ENCODE data around the gene IL17RD. TPM values are rescaled to one million over a fixed set of nuclear protein-coding genes. Genes with fewer than 3 reads are reported as not detected.

Gene IL17RD
- total RNA-seq, 1 donor from 2014 or later: 0.51 TPM

DNA sequence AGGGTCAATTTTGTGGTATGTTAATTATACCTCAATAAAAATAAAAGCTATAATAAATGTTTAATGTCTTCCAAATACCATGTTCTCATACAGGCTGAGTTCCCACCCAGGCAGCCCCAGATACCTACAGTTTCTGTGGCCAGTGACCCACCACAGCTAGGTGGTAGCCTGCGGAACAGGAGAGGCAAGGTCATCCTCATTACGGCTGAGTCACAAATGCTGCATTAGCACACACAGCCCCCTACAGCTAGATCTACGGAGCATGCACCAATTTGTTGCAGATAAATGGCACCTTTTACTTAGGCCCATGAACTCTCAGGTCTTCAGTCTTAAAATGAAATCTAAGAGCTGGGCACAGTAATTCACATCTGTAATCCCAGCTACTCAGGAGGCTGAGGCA lies 99.6 kb downstream of the IL17RD start:
- no peak for DNase-seq

DNA sequence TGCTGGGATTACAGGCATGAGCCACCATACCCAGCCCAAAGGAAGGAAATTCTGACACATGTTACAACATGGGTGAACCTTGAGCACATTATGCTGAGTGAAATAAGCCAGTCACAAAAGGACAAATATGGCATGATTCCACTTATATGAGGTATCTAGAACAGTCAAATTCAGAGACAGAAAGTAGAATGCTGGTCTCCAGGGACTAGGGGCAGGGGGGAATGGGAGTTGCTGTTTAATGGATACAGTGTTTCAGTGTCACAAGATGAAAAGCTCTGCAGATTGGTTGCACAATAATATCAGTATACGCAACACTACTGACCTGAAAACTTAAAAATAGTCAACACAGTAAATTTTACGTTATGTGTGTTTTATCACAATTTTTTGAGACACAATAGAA lies 100.6 kb downstream of the IL17RD start:
- no peak for DNase-seq

DNA sequence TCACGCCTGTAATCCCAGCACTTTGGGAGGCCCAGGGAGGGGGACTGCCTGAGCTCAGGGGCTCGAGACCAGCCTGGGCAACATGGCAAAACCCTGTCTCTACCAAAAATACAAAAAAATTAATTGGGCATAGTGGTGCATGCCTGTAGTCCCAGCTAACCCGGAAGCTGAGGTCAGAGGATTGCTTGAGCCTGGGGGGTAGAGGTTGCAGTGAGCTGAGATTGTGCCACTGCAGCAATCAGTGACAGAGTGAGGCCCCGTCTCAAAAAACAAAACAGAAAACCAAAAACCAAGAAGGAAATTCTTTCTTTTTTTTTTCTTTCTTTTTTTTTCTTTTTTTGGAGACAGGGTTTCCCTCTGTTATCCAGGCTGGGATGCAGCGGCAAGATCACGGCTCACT lies 101.2 kb downstream of the IL17RD start:
- DNase-seq: no peak

DNA sequence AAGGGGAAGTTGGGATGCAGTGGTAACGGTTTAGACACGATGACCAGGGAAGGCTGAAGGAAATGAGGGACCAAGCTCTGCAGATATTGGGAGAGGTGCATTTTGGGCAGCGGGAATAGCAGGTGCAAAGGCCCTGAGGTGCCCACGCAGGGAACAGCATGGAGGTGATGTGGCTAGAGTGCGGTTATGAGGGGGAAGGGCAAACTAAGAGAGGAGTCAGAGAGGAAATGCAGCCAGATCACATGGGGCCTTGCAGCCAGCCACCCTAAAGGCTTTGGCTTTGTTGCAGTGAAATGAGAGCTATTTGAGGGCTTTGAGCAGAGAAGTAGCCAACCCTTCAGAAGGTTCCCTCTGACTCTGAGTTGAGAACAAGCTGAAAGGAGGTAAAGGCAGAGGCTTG lies 102.1 kb downstream of the IL17RD start:
- no peak for DNase-seq

DNA sequence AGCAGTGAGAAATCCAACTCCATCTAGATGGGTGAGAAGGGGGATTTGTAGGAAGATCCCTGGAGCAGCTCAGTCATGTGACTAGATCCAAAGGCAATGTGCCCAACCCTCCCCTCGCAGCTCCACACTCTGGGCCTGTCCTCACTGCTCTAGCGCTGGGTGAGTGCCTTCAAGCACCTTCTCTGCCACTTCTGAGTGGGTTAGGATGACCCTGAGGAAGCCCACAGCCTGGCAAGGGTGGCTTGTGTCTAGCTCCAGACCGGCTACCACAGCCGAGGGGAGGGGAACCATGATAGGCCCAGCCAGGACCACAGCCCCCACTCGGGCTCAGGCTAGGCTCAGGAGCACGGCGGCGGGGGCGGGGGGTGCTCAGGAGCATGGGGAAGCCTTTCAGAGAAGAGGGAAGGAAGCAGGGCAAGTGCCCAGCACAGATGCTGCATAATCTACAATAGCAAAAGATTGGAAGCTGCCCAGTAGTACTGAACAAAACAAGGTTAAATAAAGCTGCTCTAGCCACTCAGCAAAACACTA lies 103.0 kb downstream of the IL17RD start:
- DNase-seq: peak; percentile 43

DNA sequence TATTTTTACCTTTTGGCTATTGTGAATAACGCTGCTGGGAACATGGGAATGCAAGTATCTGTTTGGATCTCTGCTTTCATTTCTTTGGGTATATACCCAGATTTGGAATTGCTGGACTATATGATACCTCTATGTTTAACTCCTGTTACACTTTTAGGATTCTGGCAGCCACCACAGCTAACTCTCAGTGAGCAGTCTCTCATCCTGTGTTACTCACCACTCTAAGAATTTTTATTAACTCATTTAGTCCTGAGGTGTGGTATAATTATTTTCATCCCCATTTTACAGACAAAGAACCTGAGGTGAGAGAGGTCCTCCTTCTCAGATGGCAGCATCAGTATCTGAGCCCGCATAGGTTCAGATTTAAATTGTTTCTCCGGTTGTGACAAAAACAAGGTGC lies 103.6 kb downstream of the IL17RD start:
- no peak for DNase-seq

DNA sequence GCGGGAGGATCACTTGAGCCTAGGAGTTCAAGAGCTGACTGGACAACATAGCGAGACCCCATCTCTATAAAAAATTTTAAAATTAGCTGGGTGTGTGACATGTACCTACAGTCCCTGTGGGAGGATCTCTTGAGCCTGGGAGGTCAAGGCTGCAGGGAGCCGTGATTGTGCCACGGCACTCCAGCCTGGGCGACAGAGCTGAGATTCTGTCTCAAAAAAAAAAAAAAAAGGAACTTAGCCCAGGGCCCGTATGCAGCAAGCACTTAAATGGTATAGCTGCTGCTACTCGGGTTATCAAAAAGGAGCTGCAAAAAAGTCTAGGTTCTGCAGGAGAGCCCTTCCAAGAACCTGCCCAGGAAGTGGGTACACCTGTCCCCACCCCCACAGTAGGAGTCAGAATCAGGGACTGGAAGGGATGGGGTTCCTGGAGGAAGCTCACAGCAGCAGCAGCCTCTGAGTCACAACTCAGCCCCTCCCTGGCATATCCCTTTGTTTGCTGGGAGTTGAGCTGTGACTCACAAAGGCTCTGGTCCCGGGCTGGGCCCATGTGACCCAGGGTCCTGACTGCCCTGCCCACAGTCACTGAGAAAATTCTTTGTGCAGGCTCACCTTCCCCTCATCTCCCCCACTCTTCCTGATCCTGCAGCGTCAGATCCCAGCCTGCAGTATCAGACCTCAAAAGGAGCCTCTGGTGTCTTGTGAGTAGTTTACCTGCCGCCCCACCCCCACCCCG lies 104.9 kb downstream of the IL17RD start, which contains the start of gene SPATA12:
TSS of gene SPATA12 (plus strand) at position 576 of the 733 bp plus-strand sequence. CDS start 13,031 bp downstream, outside the sequence.
- DNase-seq: peak; percentile 95

DNA sequence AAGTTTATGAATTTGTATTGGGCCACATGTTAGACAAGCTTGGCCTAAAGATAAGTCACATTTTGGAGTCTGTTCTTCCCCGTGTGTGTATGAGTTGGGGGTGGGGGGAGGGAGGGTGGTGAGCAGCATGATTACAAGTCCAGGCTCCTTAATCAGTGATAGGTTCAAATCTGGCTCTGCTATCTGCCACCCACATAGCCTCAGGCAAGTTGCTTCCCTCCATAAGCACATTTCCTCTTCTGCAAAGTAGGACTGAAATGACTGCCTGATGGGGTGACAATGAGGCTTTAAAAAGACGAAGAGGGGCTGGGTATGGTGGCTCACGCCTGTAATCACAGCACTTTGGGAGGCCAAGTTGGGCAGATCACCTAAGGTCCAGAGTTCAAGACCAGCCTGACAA lies 105.7 kb downstream of the IL17RD start:
- no peak for DNase-seq

DNA sequence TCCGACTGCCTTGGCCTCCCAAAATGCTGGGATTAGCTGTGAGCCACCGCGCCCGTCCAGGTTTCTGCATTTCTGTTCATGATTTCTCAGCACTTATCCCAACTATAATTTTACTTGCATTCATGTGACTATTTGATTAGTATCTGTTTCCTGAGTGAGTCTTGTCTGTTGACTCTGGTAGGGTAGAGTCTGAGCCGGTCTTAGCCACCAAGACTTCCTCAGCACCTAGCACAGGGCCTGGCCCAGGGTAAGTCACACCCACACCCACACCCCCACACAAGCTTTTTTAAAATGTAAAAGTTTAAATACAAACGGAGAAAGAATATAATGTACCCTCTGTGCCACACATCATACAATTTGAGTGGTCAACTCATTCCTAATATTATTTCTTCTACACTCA lies 107.8 kb downstream of the IL17RD start:
- DNase-seq: no peak

DNA sequence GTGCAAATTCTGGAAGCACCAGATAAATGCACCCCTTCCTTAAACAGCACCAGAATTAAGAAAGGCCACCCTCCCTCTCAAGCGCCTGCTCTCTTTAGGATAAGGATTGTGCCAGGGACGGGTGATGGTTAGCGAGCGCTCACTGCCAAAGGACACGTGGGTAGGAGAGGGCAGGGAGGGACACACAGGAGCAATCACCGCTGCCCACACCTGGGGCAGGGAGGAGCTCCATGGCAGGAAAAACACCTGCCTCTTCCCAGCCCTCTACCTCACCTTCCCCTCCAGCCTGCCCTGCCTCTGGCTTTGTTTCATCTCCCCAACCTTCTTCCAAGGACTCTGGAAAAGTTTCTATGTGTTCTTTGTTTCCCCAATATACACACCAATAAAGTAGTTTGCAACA lies 112.0 kb downstream of the IL17RD start:
- DNase-seq: no peak

DNA sequence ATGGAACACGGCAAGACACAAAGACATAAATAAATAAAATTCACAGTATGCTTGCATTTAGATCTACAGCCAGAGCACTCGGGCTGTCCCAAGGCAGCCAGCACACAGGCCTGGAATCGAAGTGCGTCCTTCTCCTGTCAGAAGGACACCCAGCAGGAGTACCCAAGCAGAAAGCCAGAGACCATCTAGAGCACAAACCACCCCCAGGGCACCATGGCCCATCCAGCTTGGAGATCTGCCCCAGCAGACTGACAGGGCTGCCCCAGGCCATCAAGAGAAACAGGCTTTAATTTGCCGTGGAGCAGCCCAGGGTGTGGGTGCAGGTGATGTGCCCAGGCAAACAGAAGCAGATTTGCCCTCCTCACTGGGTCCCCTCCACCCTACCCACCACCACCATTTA lies 112.5 kb downstream of the IL17RD start:
- no peak for DNase-seq

DNA sequence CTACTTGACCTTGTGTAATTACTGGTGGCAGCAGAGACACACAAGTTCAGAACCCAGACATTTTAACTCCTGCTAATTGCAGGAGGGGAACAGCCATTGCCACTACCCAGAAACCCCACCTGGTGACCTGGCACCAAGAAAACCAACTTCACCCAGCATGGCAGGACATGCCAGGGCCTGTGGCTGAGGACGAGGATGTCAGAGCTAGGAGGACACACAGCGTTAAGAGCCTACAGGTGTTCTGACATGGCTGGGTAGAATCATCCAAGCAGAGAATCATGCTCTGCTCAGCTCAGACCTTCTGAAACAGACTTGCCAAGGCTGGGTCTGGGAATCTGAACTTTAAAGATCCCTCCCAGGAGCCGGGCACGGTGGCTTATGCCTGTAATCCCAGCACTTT lies 116.4 kb downstream of the IL17RD start:
- no peak for DNase-seq

DNA sequence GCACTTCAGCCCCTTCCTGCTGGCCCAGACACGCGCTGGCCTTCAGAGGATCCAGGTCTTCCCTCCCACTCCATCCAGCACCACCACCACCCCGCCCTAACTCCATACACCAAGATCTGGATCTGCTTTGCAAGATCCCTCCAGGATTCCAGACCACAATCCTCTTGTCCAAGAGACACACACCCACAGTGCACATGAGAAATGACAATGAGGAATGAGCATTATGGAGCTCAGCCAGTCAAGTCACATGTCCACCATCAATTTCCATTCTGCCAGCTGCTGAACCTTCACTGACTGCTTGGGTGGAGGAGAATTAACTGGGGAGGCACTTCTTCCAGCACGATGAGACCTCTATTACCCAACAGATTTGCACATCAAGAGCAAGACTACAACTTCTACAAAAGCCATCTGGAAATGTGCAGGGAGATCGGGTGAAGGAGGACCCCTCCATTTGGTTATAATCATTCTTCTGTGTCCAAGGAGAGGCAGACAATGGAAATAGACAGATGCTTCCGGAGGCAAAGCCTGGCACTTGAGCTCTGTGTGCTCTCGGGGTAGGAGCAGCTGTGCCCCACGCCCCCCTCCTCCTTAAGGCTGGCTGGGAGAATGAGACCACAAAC lies 117.0 kb downstream of the IL17RD start:
- DNase-seq: no peak

DNA sequence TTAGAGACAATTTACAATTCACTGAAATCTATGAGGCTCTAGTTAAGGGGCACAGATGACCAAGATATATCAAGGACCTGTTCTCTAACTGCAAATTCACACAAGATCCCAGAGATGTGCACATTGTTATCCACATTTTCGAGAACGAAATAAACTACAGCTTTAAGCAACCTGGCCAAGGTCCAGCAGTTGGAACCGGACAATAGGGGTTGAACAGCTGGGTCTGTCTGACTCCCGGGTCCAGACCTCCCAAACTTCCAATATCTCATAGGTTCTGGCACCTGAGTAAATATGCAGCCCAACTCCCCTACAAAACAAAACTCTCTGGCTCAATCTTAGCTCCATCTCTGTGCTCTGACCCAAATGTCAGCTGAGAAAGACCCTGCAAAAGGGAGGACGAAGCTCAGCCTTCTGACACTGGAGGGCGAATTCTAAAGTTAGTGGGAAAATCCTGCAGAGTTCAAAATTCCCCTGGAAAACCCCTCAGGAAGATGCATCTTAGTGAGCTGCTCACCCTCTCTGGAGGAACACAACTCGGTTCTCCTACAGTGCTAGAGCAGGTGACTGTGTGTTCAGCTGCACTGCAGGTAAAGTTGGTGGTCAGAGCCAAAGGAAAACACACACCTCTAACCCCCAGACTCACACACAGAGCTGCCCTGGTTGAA lies 118.9 kb downstream of the IL17RD start:
- DNase-seq: no peak

DNA sequence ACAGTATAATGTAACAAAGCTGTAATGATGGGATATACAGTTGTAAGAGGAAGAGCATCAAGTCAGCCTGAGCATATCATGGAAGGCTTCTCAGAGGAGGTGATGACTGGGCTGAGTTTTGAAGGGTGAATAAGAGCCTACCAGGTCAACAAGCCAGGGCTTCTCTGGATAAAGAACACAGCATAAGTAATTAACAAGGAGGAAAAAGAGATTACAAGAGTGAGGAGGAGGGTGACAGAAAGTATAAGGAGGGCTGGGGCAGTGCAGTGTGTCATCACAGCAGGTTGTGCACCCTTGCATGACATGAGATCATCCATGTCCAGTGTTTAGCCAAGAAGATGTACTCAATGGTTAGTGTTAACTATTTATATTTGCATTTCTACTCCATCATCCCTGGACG lies 121.6 kb downstream of the IL17RD start:
- no peak for DNase-seq

DNA sequence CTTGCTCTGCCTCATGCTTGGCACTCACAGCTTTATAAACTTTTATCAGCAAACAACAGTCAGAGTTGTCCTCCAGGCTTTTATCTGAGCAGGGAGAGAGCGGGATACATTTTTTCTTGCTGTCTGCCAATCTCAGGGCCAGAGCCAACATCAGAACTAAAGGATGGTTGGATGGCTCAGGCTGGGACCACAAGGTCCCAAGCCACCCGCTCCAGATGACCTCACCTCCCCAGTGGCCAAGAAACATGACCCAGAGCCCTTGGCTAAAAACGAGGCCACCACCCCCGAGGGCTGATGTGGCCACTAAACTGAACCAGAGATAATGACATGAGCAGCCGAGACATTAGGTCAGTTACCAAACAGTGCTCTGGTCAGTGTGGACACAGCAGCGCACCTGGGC lies 123.5 kb downstream of the IL17RD start:
- no peak for DNase-seq

Other genes with a start within 250 kb of the IL17RD start
- gene SPATA12, start 104.7 kb downstream of the IL17RD start, total RNA-seq: 0.17 and 0.33 TPM in 2 replicates
- gene HESX1, start 34.6 kb upstream of the IL17RD start, total RNA-seq: 0.34 and 0.47 TPM in 2 replicates
- 39.3 and 58.9 TPM in 2 replicates for gene APPL1, start 62.4 kb upstream of the IL17RD start, total RNA-seq
- gene ASB14, start 127.3 kb upstream of the IL17RD start, total RNA-seq: not detected in 2 replicates